Measurements from ENCODE around the gene ALB.

Gene ALB

GRCh38 chr4:73423184-73423583 lies 19.1 kb downstream of the ALB start:
- no peaks in the 10 kb centered on the region for H3K4me1 ChIP-seq (ENCODE audit: insufficient read depth, poor library complexity, severe bottlenecking)
- peaks cover 4% of the 10 kb centered on the region for H3K27me3 ChIP-seq (ENCODE audit: insufficient read depth, poor library complexity, severe bottlenecking)
- H3K27ac ChIP-seq (ENCODE audit: poor library complexity, severe bottlenecking): no peak overlapping the region
- H3K9me3 ChIP-seq (ENCODE audit: severe bottlenecking): no peaks in the 10 kb centered on the region
- no peak for TF ChIP-seq CTCF (IDR thresholded peaks at IDR 0.05; ENCODE audit: poor library complexity, severe bottlenecking)
- H3K36me3 ChIP-seq (ENCODE audit: low read depth): no peaks in the 10 kb centered on the region
- DNase-seq (ENCODE audit: low spot score) (no peak), ATAC-seq (ENCODE audit: low read depth) (no peak)
- no peak overlapping the region for H3K4me3 ChIP-seq (ENCODE audit: severe bottlenecking)

- peaks cover 6% of the 10 kb centered on the region for H3K27me3 ChIP-seq (ENCODE audit: insufficient read depth, poor library complexity, severe bottlenecking)
- no peak overlapping the region for H3K27ac ChIP-seq (ENCODE audit: poor library complexity, severe bottlenecking)
- DNase-seq (ENCODE audit: low spot score) (no peak), ATAC-seq (ENCODE audit: low read depth) (no peak)
- H3K9me3 ChIP-seq (ENCODE audit: severe bottlenecking): no peaks in the 10 kb centered on the region
- TF ChIP-seq CTCF (IDR thresholded peaks at IDR 0.05; ENCODE audit: poor library complexity, severe bottlenecking): no peak
- H3K36me3 ChIP-seq (ENCODE audit: low read depth): no peaks in the 10 kb centered on the region
- no peak overlapping the region for H3K4me3 ChIP-seq (ENCODE audit: severe bottlenecking)
- no peaks in the 10 kb centered on the region for H3K4me1 ChIP-seq (ENCODE audit: insufficient read depth, poor library complexity, severe bottlenecking)
Observed at GRCh38 chr4:73426666-73427065, 22.6 kb downstream of the ALB start.

GRCh38 chr4:73429118-73429517 lies 25.0 kb downstream of the ALB start:
- no peaks in the 10 kb centered on the region for H3K36me3 ChIP-seq (ENCODE audit: low read depth)
- no peak for TF ChIP-seq CTCF (IDR thresholded peaks at IDR 0.05; ENCODE audit: poor library complexity, severe bottlenecking)
- no peaks in the 10 kb centered on the region for H3K4me1 ChIP-seq (ENCODE audit: insufficient read depth, poor library complexity, severe bottlenecking)
- no peak overlapping the region for H3K27ac ChIP-seq (ENCODE audit: poor library complexity, severe bottlenecking)
- ATAC-seq (ENCODE audit: low read depth): no peak
- no peak overlapping the region for H3K4me3 ChIP-seq (ENCODE audit: severe bottlenecking)
- no peaks in the 10 kb centered on the region for H3K9me3 ChIP-seq (ENCODE audit: severe bottlenecking)
- peaks cover 13% of the 10 kb centered on the region for H3K27me3 ChIP-seq (ENCODE audit: insufficient read depth, poor library complexity, severe bottlenecking)
- DNase-seq (ENCODE audit: low spot score): no peak

GRCh38 chr4:73429826-73430587 lies 25.9 kb downstream of the ALB start:
- no peak overlapping the region for H3K4me3 ChIP-seq (ENCODE audit: severe bottlenecking)
- no peak overlapping the region for H3K27ac ChIP-seq (ENCODE audit: poor library complexity, severe bottlenecking)
- TF ChIP-seq CTCF (IDR thresholded peaks at IDR 0.05; ENCODE audit: poor library complexity, severe bottlenecking): no peak
- H3K4me1 ChIP-seq (ENCODE audit: insufficient read depth, poor library complexity, severe bottlenecking): no peaks in the 10 kb centered on the region
- H3K9me3 ChIP-seq (ENCODE audit: severe bottlenecking): no peaks in the 10 kb centered on the region
- no peaks in the 10 kb centered on the region for H3K36me3 ChIP-seq (ENCODE audit: low read depth)
- DNase-seq (ENCODE audit: low spot score) (no peak), ATAC-seq (ENCODE audit: low read depth) (no peak)
- H3K27me3 ChIP-seq (ENCODE audit: insufficient read depth, poor library complexity, severe bottlenecking): peaks cover 13% of the 10 kb centered on the region

- no peak for DNase-seq (ENCODE audit: low spot score)
- Histone ChIP-seq H3K36me3 (ENCODE audit: low read depth) (no peaks in the 10 kb centered on the region), H3K27me3 (ENCODE audit: insufficient read depth, poor library complexity, severe bottlenecking) (peaks cover 16% of the 10 kb centered on the region), H3K27ac (ENCODE audit: poor library complexity, severe bottlenecking) (no peak overlapping the region), H3K9me3 (ENCODE audit: severe bottlenecking) (no peaks in the 10 kb centered on the region), H3K4me3 (ENCODE audit: severe bottlenecking) (no peak overlapping the region), H3K4me1 (ENCODE audit: insufficient read depth, poor library complexity, severe bottlenecking) (no peaks in the 10 kb centered on the region)
- no peak for TF ChIP-seq CTCF (IDR thresholded peaks at IDR 0.05; ENCODE audit: poor library complexity, severe bottlenecking)
- no peak for ATAC-seq (ENCODE audit: low read depth)
Observed at GRCh38 chr4:73431813-73432168, 27.7 kb downstream of the ALB start.

Measured in RWPE2 (cell line).